COLO829 (cell line): ENCODE measurements around the gene CCDC170.
"Not testable (repeated sequence)": the region's sequence is repeated elsewhere in the genome, so short reads cannot be mapped to it uniquely, and the experiment has no call there.

Source experiments
- DNase-seq: peaks from one replicate; pipeline ENCODE4 v3.0.0; 2012; ENCODE audit warnings: low spot score

Gene CCDC170

DNA sequence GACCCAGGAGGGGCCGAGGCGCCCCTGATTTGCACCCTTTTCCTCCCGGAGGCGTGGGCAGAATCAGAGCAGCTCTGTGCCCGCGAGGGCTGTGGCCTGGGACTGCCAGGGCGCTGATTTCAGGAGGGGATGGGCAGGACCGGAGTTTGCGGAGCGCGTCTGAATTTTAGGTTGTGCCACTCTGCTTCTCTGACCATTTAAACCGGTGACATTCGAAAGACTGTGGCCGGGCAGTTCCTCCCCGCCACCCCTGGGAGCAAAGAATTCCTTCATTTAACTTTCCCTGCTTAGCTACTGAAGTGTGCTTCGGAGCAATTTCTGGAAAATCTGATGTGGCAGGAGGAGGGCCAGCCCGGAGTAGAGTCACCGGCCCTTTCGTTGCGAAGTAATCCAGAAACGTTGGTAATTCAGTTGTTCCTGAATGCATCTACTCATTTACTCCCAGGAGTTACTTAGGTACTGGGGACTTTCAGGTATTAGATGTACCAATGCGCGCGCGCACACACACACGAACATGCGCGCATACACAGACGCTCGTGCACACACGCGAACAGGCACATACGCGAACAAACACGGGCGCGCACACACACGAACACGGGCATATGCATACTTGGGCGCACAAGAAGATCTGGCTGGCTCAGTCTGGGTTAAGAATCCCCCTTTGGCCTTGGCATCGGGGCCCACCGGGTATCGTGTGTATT lies 568 bp downstream of the CCDC170 start:
- no peak for DNase-seq

DNA sequence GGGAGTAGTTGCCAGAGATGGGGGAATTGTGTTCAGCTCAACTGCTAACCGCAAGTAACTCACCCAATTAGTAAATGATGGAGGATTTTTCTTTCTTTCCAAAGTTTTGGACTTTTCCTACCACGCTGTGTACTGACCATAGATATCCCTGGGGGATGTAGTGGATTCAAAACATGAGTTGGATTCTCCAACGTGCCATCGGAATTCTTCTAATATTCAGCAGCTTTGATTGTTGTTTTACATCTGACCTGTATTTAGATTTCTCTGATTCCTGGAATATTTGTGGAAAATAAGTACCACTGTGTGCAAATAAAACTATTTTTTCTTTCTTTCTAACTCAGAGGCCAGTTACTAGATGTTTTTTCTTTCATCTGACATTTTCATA lies 1.1 kb downstream of the CCDC170 start:
- DNase-seq: no peak

DNA sequence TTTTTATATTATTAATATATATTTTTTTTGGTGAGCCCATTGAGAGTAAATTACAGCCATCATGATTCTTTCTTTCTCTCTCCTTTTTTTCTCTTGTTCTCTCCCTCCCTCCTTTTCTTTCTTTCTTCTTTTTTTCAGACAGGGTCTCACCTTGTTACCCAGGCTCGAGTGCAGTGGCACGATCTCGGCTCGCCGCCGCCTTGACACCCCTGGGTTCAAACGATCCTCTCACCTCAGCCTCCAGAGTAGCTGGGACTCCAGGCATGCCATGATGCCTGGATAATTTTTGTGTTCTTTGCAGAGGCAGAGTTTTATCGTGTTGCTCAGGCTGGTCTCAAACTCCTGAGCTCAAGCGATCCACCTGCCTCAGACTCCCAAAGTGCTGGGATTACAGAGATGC lies 1.6 kb downstream of the CCDC170 start:
- DNase-seq: no peak

DNA sequence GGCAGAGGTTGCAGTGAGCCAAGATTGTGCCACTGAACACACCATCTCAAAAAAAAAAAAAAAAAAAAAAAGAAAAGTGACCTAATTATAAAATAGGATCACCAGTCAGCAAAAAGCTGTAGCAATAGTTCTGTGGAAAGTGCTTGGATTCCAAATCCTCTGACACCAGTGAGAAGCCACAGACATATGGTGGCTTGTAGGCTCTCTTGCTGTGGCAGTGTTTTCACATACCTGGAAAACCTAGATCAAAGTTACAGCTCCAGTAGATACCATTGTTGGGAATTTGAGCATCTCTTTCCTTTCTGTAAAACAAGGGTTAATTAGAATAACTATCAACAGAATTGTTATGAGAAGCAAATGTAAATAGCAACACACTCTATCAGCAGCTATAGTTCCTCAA lies 4.1 kb downstream of the CCDC170 start:
- DNase-seq: no peak

GRCh38 chr6:151498327-151498726 lies 4.5 kb downstream of the CCDC170 start:
- DNase-seq: no peak

DNA sequence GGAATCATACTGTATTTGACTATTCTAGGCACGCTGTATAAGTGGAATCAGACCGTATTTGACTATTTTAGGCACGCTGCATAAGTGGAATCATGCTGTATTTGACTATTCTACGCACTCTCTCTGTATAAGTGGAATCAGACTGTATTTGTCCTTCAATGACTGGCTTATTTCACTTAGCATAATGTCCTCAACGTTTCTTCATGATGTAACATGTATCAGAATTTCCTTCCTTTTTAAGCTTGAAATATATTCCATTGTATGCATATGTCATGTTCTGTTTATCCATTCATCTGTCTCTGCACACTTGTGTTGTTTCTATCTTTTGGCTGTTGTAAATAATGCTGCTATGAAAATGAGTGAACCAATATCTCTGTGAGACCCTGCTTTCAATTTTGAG lies 5.7 kb downstream of the CCDC170 start:
- no peak for DNase-seq

- no peak for DNase-seq
Observed at GRCh38 chr6:151501511-151502136, 7.8 kb downstream of the CCDC170 start.

- DNase-seq: no peak
Observed at GRCh38 chr6:151502499-151502898, 8.7 kb downstream of the CCDC170 start.

GRCh38 chr6:151506761-151507160 lies 12.9 kb downstream of the CCDC170 start:
- DNase-seq: no peak

GRCh38 chr6:151509048-151509447 lies 15.2 kb downstream of the CCDC170 start:
- DNase-seq: no peak

GRCh38 chr6:151512481-151512880 lies 18.7 kb downstream of the CCDC170 start:
- no peak for DNase-seq

DNA sequence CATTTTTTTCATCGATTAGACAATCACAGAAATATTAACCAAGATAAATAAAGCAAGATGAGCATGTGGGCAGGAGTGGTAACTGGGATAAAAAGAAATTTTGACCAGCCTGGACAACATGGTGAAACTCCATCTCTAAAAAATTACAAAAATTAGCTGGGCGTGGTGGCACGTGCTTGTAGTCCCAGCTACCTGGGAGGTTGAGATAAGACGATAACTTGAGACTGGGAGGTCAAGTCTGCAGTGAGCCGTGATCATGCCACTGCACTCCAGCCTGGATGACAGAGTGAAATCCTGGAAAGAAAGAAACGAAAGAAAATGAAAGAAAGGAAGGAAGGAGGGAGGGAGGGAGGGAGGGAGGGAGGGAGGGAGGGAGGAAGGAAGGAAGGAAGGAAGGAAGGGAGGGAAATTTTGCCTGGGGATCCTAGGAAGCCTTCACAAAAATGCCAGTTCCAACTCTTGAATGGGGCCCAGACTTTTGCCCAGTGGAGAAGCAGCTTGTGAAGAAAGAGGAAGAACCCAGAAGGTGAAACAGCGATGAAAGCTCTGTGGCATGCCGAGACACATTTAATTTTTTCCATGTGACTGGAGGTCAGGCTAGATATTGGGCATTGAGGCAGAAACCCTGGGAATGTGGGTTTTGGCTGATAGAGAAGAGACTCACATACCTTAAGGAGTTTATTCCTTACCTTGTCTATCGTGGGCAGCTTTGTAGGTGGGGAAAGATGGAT lies 20.3 kb downstream of the CCDC170 start:
- DNase-seq: no peak

DNA sequence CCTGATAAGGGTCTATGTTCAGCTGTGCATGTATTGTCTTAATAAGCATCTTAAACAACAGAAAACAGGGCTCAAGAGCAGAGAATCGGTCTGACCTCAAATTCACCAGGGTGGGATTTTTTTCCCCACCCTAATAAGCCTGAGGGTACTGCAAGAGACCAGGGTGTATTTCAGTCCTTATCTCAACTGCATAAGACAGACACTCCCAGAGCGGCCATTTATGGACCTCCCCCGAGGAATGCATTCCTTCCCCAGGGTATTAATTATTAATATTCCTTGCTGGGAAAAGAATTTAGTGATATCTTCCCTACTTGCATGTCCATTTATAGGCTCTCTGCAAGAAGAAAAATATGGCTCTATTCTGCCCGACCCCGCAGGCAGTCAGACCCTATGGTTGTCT lies 25.2 kb downstream of the CCDC170 start:
- DNase-seq: not testable (repeated sequence)

DNA sequence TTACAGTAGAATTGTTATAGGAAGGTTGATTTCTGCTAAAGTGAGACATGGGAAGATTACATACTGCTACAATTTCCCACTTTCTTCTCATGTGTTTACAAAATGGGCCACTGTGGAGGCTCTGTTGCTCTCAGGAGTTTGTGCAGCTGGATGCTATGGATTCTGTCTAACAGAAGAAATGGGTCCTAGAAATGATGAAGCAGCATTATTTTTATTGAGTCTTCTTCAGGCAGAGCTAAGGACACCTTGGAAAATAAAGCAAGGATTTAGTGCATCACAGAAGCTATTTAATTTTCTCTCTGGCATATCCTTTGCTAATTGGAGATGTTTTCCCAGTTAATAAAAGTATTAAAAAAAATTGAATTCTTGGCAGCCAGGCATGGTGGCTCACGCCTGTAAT lies 29.2 kb downstream of the CCDC170 start:
- DNase-seq: no peak

- no peak for DNase-seq
Observed at GRCh38 chr6:151524059-151524458, 30.2 kb downstream of the CCDC170 start.

GRCh38 chr6:151534576-151534975 lies 40.8 kb downstream of the CCDC170 start:
- DNase-seq: no peak

- no peak for DNase-seq
Observed at GRCh38 chr6:151535476-151536187, 41.8 kb downstream of the CCDC170 start.

- no peak for DNase-seq
Observed at GRCh38 chr6:151536188-151536479, 42.3 kb downstream of the CCDC170 start.

- DNase-seq: no peak
Observed at GRCh38 chr6:151537556-151537955, 43.7 kb downstream of the CCDC170 start.

GRCh38 chr6:151539506-151540268 lies 45.9 kb downstream of the CCDC170 start:
- DNase-seq: no peak

- no peak for DNase-seq
Observed at GRCh38 chr6:151544453-151544852, 50.6 kb downstream of the CCDC170 start.

DNA sequence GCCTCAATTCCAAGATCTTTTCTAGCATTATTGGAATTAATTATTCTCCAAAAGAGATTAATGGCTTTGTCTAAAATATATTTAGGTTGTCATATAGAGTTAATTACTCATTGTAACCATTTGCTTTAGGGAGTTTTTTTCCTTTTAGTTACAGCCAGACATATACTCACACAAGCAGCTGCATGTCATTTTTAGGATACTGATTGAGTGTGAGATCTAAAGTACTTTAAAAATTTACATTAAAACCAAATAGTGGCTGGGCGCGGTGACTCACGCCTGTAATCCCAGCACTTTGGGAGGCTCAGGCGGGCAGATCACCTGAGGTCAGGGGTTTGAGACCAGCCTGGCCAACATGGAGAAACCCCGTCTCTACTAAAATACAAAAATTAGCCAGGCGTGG lies 51.1 kb downstream of the CCDC170 start:
- DNase-seq: not testable (repeated sequence)
